Stimulated activated CD4-positive, alpha-beta T cell treated with anti-CD3 and anti-CD28 coated beads, TNF-alpha, amount 100 ng/mL, for 1 hour (primary cell): Measurements from ENCODE around the gene RPL41.
A peak's percentile ranks its signal among the peaks of the same experiment; 100 is the strongest.
"Not testable (repeated sequence)": the region's sequence is repeated elsewhere in the genome, so short reads cannot be mapped to it uniquely, and the experiment has no call there.

Experiments used
- DNase-seq, 3 donors: peaks; one replicate each; pipeline ENCODE4 v3.0.0-alpha.2; 2020; ENCODE audit warnings: low read depth in 3 of 3, low spot score in 1 of 3

The RPL41 gene

GRCh38 chr12:56103066-56103711 lies 13.2 kb upstream of the RPL41 start:
- no peak for DNase-seq

GRCh38 chr12:56103823-56104108 lies 12.7 kb upstream of the RPL41 start:
- DNase-seq = no peak

GRCh38 chr12:56104109-56104814 lies 12.2 kb upstream of the RPL41 start, which contains the start of gene PA2G4:
PA2G4 (plus strand) TSS chr12:56104559; CDS start chr12:56104738, 179 bp downstream.
- DNase-seq = peak; percentile 91 to 93 (median 93)

GRCh38 chr12:56104815-56105608 lies 11.4 kb upstream of the RPL41 start:
- peak in 1 of 3 donors; percentile 26 for DNase-seq

- DNase-seq = no peak
Measured at GRCh38 chr12:56105609-56105902, 10.9 kb upstream of the RPL41 start.

GRCh38 chr12:56107242-56107641 lies 9.2 kb upstream of the RPL41 start:
- no peak for DNase-seq

GRCh38 chr12:56110571-56110970 lies 5.9 kb upstream of the RPL41 start:
- DNase-seq = no peak

GRCh38 chr12:56114084-56114483 lies 2.3 kb upstream of the RPL41 start:
- DNase-seq = no peak

GRCh38 chr12:56115329-56115728 lies 1.1 kb upstream of the RPL41 start:
- DNase-seq = no peak

- not testable (repeated sequence) for DNase-seq
Measured at GRCh38 chr12:56117082-56117706, 761 bp downstream of the RPL41 start.

- peak; percentile 89 to 95 (median 91) for DNase-seq
Measured at GRCh38 chr12:56117778-56118687, 1.6 kb downstream of the RPL41 start, which contains the start of gene ZC3H10. ZC3H10 (plus strand) TSS chr12:56118266; CDS start chr12:56120563, 2,297 bp downstream.

- no peak for DNase-seq
Measured at GRCh38 chr12:56118688-56119357, 2.4 kb downstream of the RPL41 start.

- peak in 2 of 3 donors; percentile 23 to 27 for DNase-seq
Measured at GRCh38 chr12:56119361-56119796, 2.9 kb downstream of the RPL41 start.

- DNase-seq = no peak
Measured at GRCh38 chr12:56120158-56120846, 3.9 kb downstream of the RPL41 start.

GRCh38 chr12:56121204-56121870 lies 4.9 kb downstream of the RPL41 start:
- no peak for DNase-seq

- DNase-seq = no peak
Measured at GRCh38 chr12:56122637-56123036, 6.2 kb downstream of the RPL41 start.

GRCh38 chr12:56124133-56124532 lies 7.7 kb downstream of the RPL41 start:
- no peak for DNase-seq

- no peak for DNase-seq
Measured at GRCh38 chr12:56126732-56127239, 10.4 kb downstream of the RPL41 start.

- DNase-seq = no peak
Measured at GRCh38 chr12:56127485-56127887, 11.1 kb downstream of the RPL41 start.
